HepG2 (cell line): ENCODE measurements around the gene ZNF804B. TPM values are rescaled to one million over a fixed set of nuclear protein-coding genes. Genes with fewer than 3 reads are reported as not detected.

Source experiments
- ATAC-seq: fragments of 200-7000 bp; cut with Tn5 transposase; 3 replicates; pipeline ENCODE4 v1.9.1; 2020; ENCODE audit warnings: mild to moderate bottlenecking, moderate library complexity
- BruUV-seq: library from RNA; stranded (reverse); fragments of 400-500 nt; replicated peaks from 2 replicates; lab custom pipeline; 2021; lab: Mats Ljungman, UMichigan
- CTCF ChIA-PET: fragments of 300-600 bp; formaldehyde crosslinking; extraction: SDS; loops from one replicate; lab custom pipeline; 2021; ENCODE audit warnings: low total read pairs, inconsistent platforms, low intra/inter-chr PET ratio; lab: Yijun Ruan, JAX
- POLR2A ChIA-PET: fragments of 350-600 bp; sonication (Branson Sonifier 250); formaldehyde crosslinking; loops from one replicate; lab custom pipeline; 2020; ENCODE audit warnings: antibody characterized with exemption, inconsistent platforms; lab: Yijun Ruan, JAX
- DNase-seq: peaks from one replicate; pipeline ENCODE4 v3.0.0-alpha.2; 2015; ENCODE audit warnings: low spot score
- FAIRE-seq: peaks from 3 replicates; lab custom pipeline; 2011; peaks lifted over from hg19 to GRCh38; lab: Jason Lieb, UNC
- H2AFZ ChIP-seq: one replicate; pipeline ENCODE4 v1.6.1; 2011; ENCODE audit warnings: low read length, inconsistent platforms
- H3K27ac ChIP-seq: fragments of 300-600 bp; 3 replicates; pipeline ENCODE4 v1.8.0; 2011; ENCODE audit warnings: mixed run types, mild to moderate bottlenecking, mixed read lengths, low read length, inconsistent platforms; ENCODE audit not compliant: insufficient read depth; ENCODE audit errors: extremely low read length
- H3K27me3 ChIP-seq, 2 experiments: fragments of 200-600 bp in 1 of 2; 2 replicates in 1 of 2; 3 replicates in 1 of 2; pipeline versions ENCODE4 v1.6.0 to v1.8.0; 2011; ENCODE audit warnings: low read length in 2 of 2, mild to moderate bottlenecking in 2 of 2, moderate library complexity in 2 of 2, inconsistent platforms in 1 of 2; ENCODE audit not compliant: insufficient read depth in 2 of 2, control insufficient read depth in 1 of 2
- H3K36me3 ChIP-seq, 2 experiments: fragments of 200-600 bp in 1 of 2; replicated peaks in 1 of 2; 2 replicates in 1 of 2; 3 replicates in 1 of 2; pipeline versions ENCODE4 v1.5.1 to v1.8.0; 2011; ENCODE audit warnings: low read length in 2 of 2, inconsistent platforms in 1 of 2; ENCODE audit not compliant: insufficient read depth in 2 of 2, control insufficient read depth in 1 of 2
- H3K4me1 ChIP-seq: 2 replicates; pipeline ENCODE4 v1.5.1; 2012; ENCODE audit warnings: low read length, inconsistent platforms; ENCODE audit not compliant: insufficient read depth
- H3K4me2 ChIP-seq: 2 replicates; pipeline ENCODE4 v1.6.0; 2011; ENCODE audit warnings: low read depth, low read length, inconsistent platforms
- H3K4me3 ChIP-seq, 3 experiments: fragments of 200-600 bp in 1 of 3; sonication (generic), shearing (Covaris generic) in 1 of 3; replicated peaks in 1 of 3; 2 replicates each; pipeline ENCODE4 v1.5.1; 2011 to 2016; ENCODE audit warnings: low read length in 3 of 3, inconsistent platforms in 2 of 3, low read depth in 2 of 3, mild to moderate bottlenecking in 2 of 3, control low read depth in 1 of 3, mixed read lengths in 1 of 3; ENCODE audit not compliant: insufficient read depth in 1 of 3
- H3K79me2 ChIP-seq: one replicate; pipeline ENCODE4 v1.6.1; 2011; ENCODE audit warnings: low read length, inconsistent platforms; ENCODE audit not compliant: insufficient read depth
- H3K9ac ChIP-seq: 2 replicates; pipeline ENCODE4 v1.6.0; 2011; ENCODE audit warnings: mild to moderate bottlenecking, low read depth, low read length, inconsistent platforms; ENCODE audit not compliant: insufficient read depth
- H3K9me3 ChIP-seq: 2 replicates; pipeline ENCODE4 v1.5.1; 2012; ENCODE audit warnings: mild to moderate bottlenecking, low read length
- H4K20me1 ChIP-seq: 2 replicates; pipeline ENCODE4 v1.6.0; 2011; ENCODE audit warnings: inconsistent platforms, mild to moderate bottlenecking, low read length, moderate library complexity; ENCODE audit not compliant: insufficient read depth
- BCL3 ChIP-seq: sonication (generic); formaldehyde crosslinking; IDR thresholded peaks from 2 replicates; pipeline ENCODE4 v1.5.1; 2020; ENCODE audit warnings: mild to moderate bottlenecking, missing genetic modification reagents, moderate library complexity
- HNRNPH1 ChIP-seq: fragments of 200-400 bp; formaldehyde crosslinking; optimal IDR thresholded peaks from 2 replicates; pipeline ENCODE3; 2017; ENCODE audit warnings: mild to moderate bottlenecking, low read depth, low read length
- REXO4 ChIP-seq: sonication (generic); formaldehyde crosslinking; IDR thresholded peaks from 2 replicates; pipeline ENCODE4 v1.8.0; 2022; ENCODE audit warnings: missing genetic modification reagents, mild to moderate bottlenecking, borderline replicate concordance
- RFX5 ChIP-seq: IDR thresholded peaks from 2 replicates; pipeline ENCODE4 v1.6.1; 2011; ENCODE audit warnings: low read depth, low read length, improper control_type of control experiment
- RFXANK ChIP-seq: IDR thresholded peaks from 2 replicates; pipeline ENCODE4 v1.6.1; 2016
- SAP130 ChIP-seq: IDR thresholded peaks from 2 replicates; pipeline ENCODE4 v1.6.1; 2016; ENCODE audit warnings: low read depth
- STAG1 ChIP-seq: sonication (generic); formaldehyde crosslinking; IDR thresholded peaks from 2 replicates; pipeline ENCODE4 v1.4.0; 2020; ENCODE audit warnings: missing genetic modification reagents
- TIGD3 ChIP-seq: sonication (generic); formaldehyde crosslinking; IDR thresholded peaks from 2 replicates; pipeline ENCODE4 v1.5.1; 2020; ENCODE audit warnings: mild to moderate bottlenecking, missing genetic modification reagents, borderline replicate concordance
- ZBTB39 ChIP-seq: sonication (generic); formaldehyde crosslinking; IDR thresholded peaks from 2 replicates; pipeline ENCODE4 v1.5.0; 2020; ENCODE audit warnings: missing genetic modification reagents
- ZFAT ChIP-seq: sonication (generic); formaldehyde crosslinking; conservative IDR thresholded peaks from 2 replicates; pipeline ENCODE4 v1.8.1; 2023; ENCODE audit warnings: missing genetic modification reagents, inconsistent platforms
- ZKSCAN8 ChIP-seq: IDR thresholded peaks from 2 replicates; pipeline ENCODE4 v1.6.1; 2016; ENCODE audit warnings: borderline replicate concordance, missing genetic modification reagents, missing compliant biosample characterization
- ZNF101 ChIP-seq: sonication (generic); formaldehyde crosslinking; IDR thresholded peaks from 2 replicates; pipeline ENCODE4 v1.4.0; 2020; ENCODE audit warnings: mild to moderate bottlenecking, low read depth, missing genetic modification reagents, borderline replicate concordance
- ZNF234 ChIP-seq: sonication (generic); formaldehyde crosslinking; conservative IDR thresholded peaks from 2 replicates; pipeline ENCODE4 v1.5.1; 2020; ENCODE audit warnings: mild to moderate bottlenecking, missing genetic modification reagents
- ZNF563 ChIP-seq: sonication (generic); formaldehyde crosslinking; IDR thresholded peaks from 2 replicates; pipeline ENCODE4 v1.8.0; 2022; ENCODE audit warnings: mild to moderate bottlenecking, moderate library complexity, missing genetic modification reagents
- ZNF766 ChIP-seq: sonication (generic); formaldehyde crosslinking; IDR thresholded peaks from 2 replicates; pipeline ENCODE4 v1.5.0; 2020; ENCODE audit warnings: missing genetic modification reagents, borderline replicate concordance
- ZNF891 ChIP-seq: sonication (generic); formaldehyde crosslinking; IDR thresholded peaks from 2 replicates; pipeline ENCODE4 v1.5.0; 2020; ENCODE audit warnings: mild to moderate bottlenecking, missing genetic modification reagents
- WGBS: methylation state at CpG from one replicate; pipeline ENCODE4 v1.1.6; 2017; ENCODE audit warnings: low lambda C conversion rate; 5-methylcytosine and 5-hydroxymethylcytosine counted together
- in situ Hi-C: cut with HindIII; loops from 2 replicates; pipeline ENCODE4 v1.10.0; 2017; ENCODE audit warnings: low pct_unique_long_range_greater_than_20kb; ENCODE audit not compliant: extremely low pct_ligation_motif_present
- intact Hi-C: fragments of 100-400 bp; cut with micrococcal nuclease; formaldehyde crosslinking; loops from one replicate; pipeline ENCODE4 v1.10.0; 2022; ENCODE audit not compliant: unreplicated experiment
- polyA plus RNA-seq, 8 experiments: library from polyadenylated mRNA; depleted of rRNA in 3 of 8; stranded (reverse) in 7 of 8; unstranded in 1 of 8; fragments of >200 nt; fragmentation: Illumina TruSeq in 4 of 8; extraction: Trizol in 4 of 8; gene quantifications; 2 replicates each; pipeline versions ENCODE4 v1.2.1 to v1.2.3, GENCODE V29; 2011 to 2016; ENCODE audit warnings: low read depth in 4 of 8, missing spikeins in 1 of 8, mixed read lengths in 1 of 8; ENCODE audit not compliant: insufficient read depth in 1 of 8
- total RNA-seq, 5 experiments: library from RNA; depleted of rRNA; stranded (reverse); fragments of >200 nt; fragmentation: Illumina TruSeq; extraction: Trizol; gene quantifications; 2 replicates each; pipeline ENCODE4 v1.2.3, GENCODE V29; 2016; ENCODE audit warnings: low read depth in 1 of 5

ZNF804B gene
- total and polyA plus RNA-seq, 2 of the 13 experiments (the other 11 are each of a cell fraction or from before 2014, with no cell fraction given) = not detected

DNA sequence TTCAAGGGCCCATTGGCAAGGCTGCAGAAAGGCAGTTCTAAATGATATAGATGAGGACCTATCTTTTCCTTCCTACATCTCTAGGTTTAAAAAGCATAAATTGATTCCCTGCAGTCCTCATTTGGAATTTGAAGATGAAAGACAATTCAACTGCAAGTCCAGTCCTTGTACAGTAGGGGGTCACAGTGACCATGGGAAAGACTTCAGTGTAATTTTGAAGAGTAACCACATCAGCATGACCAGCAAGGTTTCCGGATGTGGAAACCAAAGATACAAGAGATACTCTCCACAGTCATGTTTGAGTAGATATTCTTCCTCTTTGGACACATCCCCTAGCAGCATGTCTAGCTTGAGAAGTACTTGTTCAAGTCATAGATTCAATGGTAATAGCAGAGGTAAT is 575.3 kb downstream of the ZNF804B start:
- Histone ChIP-seq H3K4me3 (no peak overlapping the region), H4K20me1 (no peaks in the 10 kb centered on the region), H3K4me2 (no peak overlapping the region), H3K9ac (no peak overlapping the region), H3K27me3 (no peaks in the 10 kb centered on the region), H3K36me3 (no peaks in the 10 kb centered on the region), H3K4me1 (no peaks in the 10 kb centered on the region), H3K27ac (no peak overlapping the region), H2AFZ (no peak overlapping the region), H3K79me2 (no peaks in the 10 kb centered on the region), H3K9me3 (no peaks in the 10 kb centered on the region)
- ChIA-PET CTCF (interaction anchor here (0.9 kb wide), 1 partner anchor 288 kb away, joined by 4 read pairs; no protein-coding TSS in a partner anchor), POLR2A (no interaction called here)
- no TSS peak for BruUV-seq
- 0% methylated on average over 1 of the region's 1 CpG for WGBS
- DNase-seq (peak; percentile 2), ATAC-seq (peak; percentile 47; the same call in 1 of the 3 replicates), FAIRE-seq (no peak)
- intact Hi-C loops = no loop called here
- in situ Hi-C loops = no loop called here
- TF ChIP-seq ZNF101 (no peak), STAG1 (CRISPR knock-in tag) (peak; percentile 34; the same call in 1 of the 2 replicates)

DNA sequence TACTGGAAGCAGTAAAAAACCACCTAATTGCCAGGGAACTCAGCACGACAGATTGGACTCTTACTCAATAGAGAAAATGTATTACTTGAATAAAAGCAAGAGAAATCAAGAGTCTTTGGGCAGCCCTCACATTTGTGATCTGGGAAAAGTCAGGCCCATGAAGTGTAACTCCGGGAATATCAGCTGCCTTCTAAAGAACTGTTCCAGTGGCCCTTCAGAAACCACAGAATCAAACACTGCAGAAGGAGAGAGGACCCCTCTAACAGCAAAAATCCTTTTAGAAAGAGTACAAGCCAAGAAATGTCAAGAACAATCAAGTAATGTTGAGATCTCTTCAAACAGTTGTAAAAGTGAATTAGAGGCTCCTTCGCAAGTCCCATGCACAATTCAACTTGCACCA is 576.0 kb downstream of the ZNF804B start:
- DNase-seq (no peak), ATAC-seq (no peak), FAIRE-seq (no peak)
- ChIA-PET CTCF (no interaction called here), POLR2A (no interaction called here)
- no TSS peak for BruUV-seq
- Histone ChIP-seq H3K27me3 (no peaks in the 10 kb centered on the region), H3K4me3 (no peak overlapping the region), H3K79me2 (no peaks in the 10 kb centered on the region), H3K9ac (no peak overlapping the region), H3K4me1 (no peaks in the 10 kb centered on the region), H4K20me1 (no peaks in the 10 kb centered on the region), H2AFZ (no peak overlapping the region), H3K9me3 (no peaks in the 10 kb centered on the region), H3K4me2 (no peak overlapping the region), H3K27ac (no peak overlapping the region), H3K36me3 (no peaks in the 10 kb centered on the region)
- WGBS = 0% methylated on average over 3 of the region's 3 CpGs
- intact Hi-C loops (no loop called here), in situ Hi-C loops (no loop called here)
- TF ChIP-seq REXO4 (no peak), ZNF891 (CRISPR knock-in tag) (no peak), ZNF563 (no peak), ZBTB39 (no peak), TIGD3 (CRISPR knock-in tag) (no peak), RFX5 (no peak), HNRNPH1 (no peak), ZFAT (CRISPR knock-in tag) (no peak), ZKSCAN8 (no peak), SAP130 (CRISPR knock-in tag) (no peak), ZNF234 (no peak), ZNF766 (CRISPR knock-in tag) (no peak), RFXANK (no peak), BCL3 (CRISPR knock-in tag) (no peak)
